H1 (cell line): Measurements from ENCODE around the gene RELT. TPM values are rescaled to one million over a fixed set of nuclear protein-coding genes. Genes with fewer than 3 reads are reported as not detected.

Source experiments
- CTCF ChIA-PET: fragments of 300-600 bp; sonication (Branson Sonifier 250); formaldehyde crosslinking; loops from one replicate; lab custom pipeline; 2021; ENCODE audit not compliant: partially characterized antibody; lab: Charles Lee
- POLR2A ChIA-PET: fragments of 300-600 bp; sonication (Branson Sonifier 250); formaldehyde crosslinking; loops from one replicate; lab custom pipeline; 2021; ENCODE audit warnings: inconsistent platforms; ENCODE audit not compliant: partially characterized antibody; lab: Charles Lee
- DNase-seq, 2 experiments: peaks; one replicate each; pipeline versions ENCODE4 v3.0.0 to v3.0.0-alpha.2; 2010 to 2022; ENCODE audit warnings: low spot score in 2 of 2, low read depth in 1 of 2, mixed read lengths in 1 of 2
- FAIRE-seq: peaks from 2 replicates; lab custom pipeline; 2011; peaks lifted over from hg19 to GRCh38; lab: Jason Lieb, UNC
- H2AFZ ChIP-seq: 2 replicates; pipeline ENCODE4 v1.8.1; 2012; ENCODE audit warnings: low read length, inconsistent platforms
- H2AK5ac ChIP-seq: 2 replicates; pipeline ENCODE4 v1.6.1; 2013; ENCODE audit warnings: low read depth, low read length
- H2BK120ac ChIP-seq: replicated peaks from 2 replicates; pipeline ENCODE3; 2013; ENCODE audit warnings: low read depth, low read length, inconsistent platforms
- H2BK12ac ChIP-seq: 2 replicates; pipeline ENCODE4 v1.6.1; 2013; ENCODE audit warnings: low read depth, low read length
- H2BK15ac ChIP-seq: 2 replicates; pipeline ENCODE4 v1.6.1; 2013; ENCODE audit warnings: low read length
- H2BK20ac ChIP-seq: 2 replicates; pipeline ENCODE4 v1.6.1; 2013; ENCODE audit warnings: low read length
- H2BK5ac ChIP-seq: 2 replicates; pipeline ENCODE4 v1.6.1; 2013; ENCODE audit warnings: low read depth, low read length
- H3K14ac ChIP-seq: 2 replicates; pipeline ENCODE4 v1.6.1; 2013; ENCODE audit warnings: inconsistent platforms; ENCODE audit not compliant: insufficient read length
- H3K18ac ChIP-seq: 2 replicates; pipeline ENCODE4 v1.6.1; 2013; ENCODE audit warnings: low read length; ENCODE audit errors: extremely low read depth
- H3K23ac ChIP-seq: 2 replicates; pipeline ENCODE4 v1.6.1; 2013; ENCODE audit warnings: inconsistent platforms; ENCODE audit not compliant: insufficient read length
- H3K23me2 ChIP-seq: 2 replicates; pipeline ENCODE4 v1.6.1; 2013; ENCODE audit warnings: low read depth, low read length
- H3K27ac ChIP-seq: 2 replicates; pipeline ENCODE4 v1.6.1; 2011; ENCODE audit warnings: low read depth, low read length, inconsistent platforms
- H3K27me3 ChIP-seq, 4 experiments: replicated peaks in 1 of 4; 1 replicate in 1 of 4; 2 replicates in 3 of 4; pipeline versions ENCODE4 v1.6.1 to v1.8.1; 2011 to 2013; ENCODE audit warnings: low read length in 3 of 4, mild to moderate bottlenecking in 3 of 4, inconsistent platforms in 2 of 4, mixed read lengths in 2 of 4, moderate library complexity in 1 of 4; ENCODE audit not compliant: control insufficient read depth in 3 of 4, insufficient read depth in 3 of 4; ENCODE audit errors: extremely low read depth in 1 of 4
- H3K36me3 ChIP-seq, 4 experiments: 2 replicates each; pipeline versions ENCODE4 v1.6.1 to v1.8.1; 2011 to 2013; ENCODE audit warnings: mild to moderate bottlenecking in 4 of 4, low read length in 3 of 4, moderate library complexity in 2 of 4, control low read depth in 1 of 4, inconsistent platforms in 1 of 4; ENCODE audit not compliant: insufficient read depth in 4 of 4, control insufficient read depth in 2 of 4
- H3K4ac ChIP-seq: replicated peaks from 2 replicates; pipeline ENCODE3; 2013; ENCODE audit warnings: low read length, low read depth, mixed read lengths, inconsistent platforms; ENCODE audit not compliant: insufficient read length
- H3K4me1 ChIP-seq, 4 experiments: replicated peaks in 1 of 4; 1 replicate in 1 of 4; 2 replicates in 3 of 4; pipeline versions ENCODE4 v1.6.1 to v1.8.1; 2011 to 2013; ENCODE audit warnings: low read length in 3 of 4, inconsistent platforms in 2 of 4, mixed read lengths in 1 of 4; ENCODE audit not compliant: insufficient read depth in 4 of 4, control insufficient read depth in 3 of 4
- H3K4me2 ChIP-seq, 2 experiments: 2 replicates each; pipeline versions ENCODE4 v1.6.1 to v1.8.1; 2011 to 2013; ENCODE audit warnings: low read depth in 2 of 2, low read length in 2 of 2, control low read depth in 1 of 2, inconsistent platforms in 1 of 2, mild to moderate bottlenecking in 1 of 2; ENCODE audit not compliant: insufficient read depth in 1 of 2
- H3K4me3 ChIP-seq, 4 experiments: fragments of 200-600, 300-600 bp in 1 of 4; sonication (generic), shearing (Covaris generic), sonication (Bioruptor Twin) in 1 of 4; 2 replicates each; pipeline versions ENCODE4 v1.5.1 to v1.8.1; 2011 to 2016; ENCODE audit warnings: low read length in 4 of 4, low read depth in 3 of 4, control low read depth in 2 of 4, inconsistent platforms in 2 of 4, mild to moderate bottlenecking in 2 of 4, mixed read lengths in 1 of 4, moderate library complexity in 1 of 4; ENCODE audit not compliant: insufficient read depth in 2 of 4; ENCODE audit errors: extremely low read depth in 1 of 4
- H3K56ac ChIP-seq: replicated peaks from 2 replicates; pipeline ENCODE3; 2013; ENCODE audit warnings: low read depth, mild to moderate bottlenecking, mixed read lengths, low read length, inconsistent platforms; ENCODE audit not compliant: insufficient read length
- H3K79me1 ChIP-seq: 2 replicates; pipeline ENCODE4 v1.6.1; 2013; ENCODE audit warnings: low read depth, low read length, control low read depth
- H3K79me2 ChIP-seq, 2 experiments: 2 replicates each; pipeline versions ENCODE4 v1.6.1 to v1.8.1; 2012 to 2013; ENCODE audit warnings: low read length in 2 of 2, mild to moderate bottlenecking in 2 of 2, inconsistent platforms in 1 of 2; ENCODE audit not compliant: insufficient read depth in 2 of 2, control insufficient read depth in 1 of 2
- H3K9ac ChIP-seq, 4 experiments: replicated peaks in 1 of 4; 1 replicate in 1 of 4; 2 replicates in 3 of 4; pipeline versions ENCODE4 v1.6.1 to v1.8.1; 2011 to 2013; ENCODE audit warnings: low read depth in 3 of 4, low read length in 3 of 4, control low read depth in 2 of 4, mild to moderate bottlenecking in 2 of 4, moderate library complexity in 2 of 4, inconsistent platforms in 1 of 4; ENCODE audit errors: extremely low read depth in 1 of 4
- H3K9me3 ChIP-seq, 2 experiments: 2 replicates each; pipeline versions ENCODE4 v1.6.1 to v1.8.1; 2012 to 2013; ENCODE audit warnings: mild to moderate bottlenecking in 2 of 2, moderate library complexity in 2 of 2, control low read depth in 1 of 2, inconsistent platforms in 1 of 2, low read depth in 1 of 2, low read length in 1 of 2, mixed read lengths in 1 of 2; ENCODE audit not compliant: insufficient read depth in 2 of 2
- H4K20me1 ChIP-seq, 2 experiments: replicated peaks in 1 of 2; 2 replicates each; pipeline versions ENCODE3 to v1.8.1; 2011 to 2013; ENCODE audit warnings: inconsistent platforms in 2 of 2, low read length in 2 of 2, mild to moderate bottlenecking in 1 of 2; ENCODE audit not compliant: insufficient read depth in 2 of 2, control insufficient read depth in 1 of 2
- H4K5ac ChIP-seq: 2 replicates; pipeline ENCODE4 v1.6.1; 2013; ENCODE audit warnings: low read length, low read depth, mixed read lengths, inconsistent platforms; ENCODE audit not compliant: insufficient read length
- H4K8ac ChIP-seq: 2 replicates; pipeline ENCODE4 v1.8.0; 2013; ENCODE audit warnings: mild to moderate bottlenecking, moderate library complexity, low read length, inconsistent platforms; ENCODE audit not compliant: insufficient read depth; ENCODE audit errors: extremely low read depth
- H4K91ac ChIP-seq: replicated peaks from 2 replicates; pipeline ENCODE3; 2013; ENCODE audit warnings: low read length, mixed read lengths, inconsistent platforms; ENCODE audit not compliant: insufficient read length
- CEBPB ChIP-seq: IDR thresholded peaks from 2 replicates; pipeline ENCODE4 v1.6.1; 2012; ENCODE audit warnings: low read depth, low read length
- CREB1 ChIP-seq: IDR thresholded peaks from 2 replicates; pipeline ENCODE4 v1.6.1; 2012; ENCODE audit warnings: inconsistent platforms
- KDM4A ChIP-seq: IDR thresholded peaks from one replicate; pipeline ENCODE4 v1.7.1; 2012; ENCODE audit warnings: low read depth, mild to moderate bottlenecking, moderate library complexity, low read length, inconsistent platforms; ENCODE audit not compliant: severe bottlenecking
- POLR2AphosphoS5 ChIP-seq: IDR thresholded peaks from 2 replicates; pipeline ENCODE4 v1.6.1; 2011; ENCODE audit warnings: low read depth, low read length
- SP4 ChIP-seq: IDR thresholded peaks from 2 replicates; pipeline ENCODE4 v1.6.1; 2012; ENCODE audit warnings: low read length, inconsistent platforms
- SRF ChIP-seq: IDR thresholded peaks from 2 replicates; pipeline ENCODE4 v1.6.1; 2011; ENCODE audit warnings: mild to moderate bottlenecking, low read depth, low read length, moderate library complexity
- TEAD4 ChIP-seq: IDR thresholded peaks from 2 replicates; pipeline ENCODE4 v1.6.1; 2012; ENCODE audit warnings: low read depth, low read length, inconsistent platforms, mixed read lengths
- WGBS, 2 experiments: shearing (Covaris generic) in 1 of 2; methylation state at CpG; one replicate each; pipeline versions ENCODE4 v1.1.6 to v1.1.7; 2013 to 2015; ENCODE audit warnings: low lambda C conversion rate in 2 of 2, mixed read lengths in 2 of 2, inconsistent platforms in 1 of 2, low coverage in 1 of 2, missing lambda C conversion rate in 1 of 2; ENCODE audit not compliant: insufficient replicate concordance in 2 of 2, insufficient coverage in 1 of 2, insufficient read length in 1 of 2; ENCODE audit errors: extremely low coverage in 1 of 2, missing lambda C conversion rate in 1 of 2; 5-methylcytosine and 5-hydroxymethylcytosine counted together
- polyA plus RNA-seq, 7 experiments: library from polyadenylated mRNA; depleted of rRNA in 3 of 7; stranded (reverse) in 5 of 7; unstranded in 2 of 7; fragments of >200 nt in 5 of 7; fragments of 200-250 nt in 2 of 7; gene quantifications; 1 replicate in 5 of 7; 2 replicates in 1 of 7; 4 replicates in 1 of 7; pipeline versions ENCODE4 v1.2.1 to v1.2.3, GENCODE V29; 2011 to 2013; ENCODE audit warnings: missing spikeins in 2 of 7, mixed read lengths in 2 of 7
- total RNA-seq: library from RNA; stranded (reverse); fragmentation: NEBNext Ultra II Directional; extraction: Animal tissue kit (Norgen Biotek cat#: 25700); gene quantifications from 2 replicates; pipeline ENCODE4 v1.2.1, GENCODE V29; 2021

The RELT gene
- total and polyA plus RNA-seq, 2 of the 8 experiments (the other 6 are each of a cell fraction or from before 2014, with no cell fraction given) = 3.4 to 5.7 TPM

DNA sequence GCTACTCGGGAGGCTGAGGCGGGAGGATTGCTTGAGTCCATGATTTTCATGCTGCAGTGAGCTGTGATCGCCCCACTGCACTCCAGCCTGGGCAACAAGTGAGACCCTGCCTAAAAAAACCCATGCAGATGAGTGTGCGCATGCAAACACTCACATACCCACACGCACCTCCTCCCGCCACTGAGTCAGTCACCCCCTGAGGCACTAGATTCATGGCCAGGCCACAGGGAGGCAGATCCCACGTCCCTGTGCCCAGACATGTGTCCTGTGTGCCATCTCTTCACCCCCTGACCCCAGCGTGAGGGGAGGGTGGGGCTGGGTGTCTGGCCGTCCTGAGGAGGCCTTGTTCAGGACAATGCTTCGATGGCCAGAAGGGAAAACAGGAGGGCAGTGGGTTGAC lies 15.5 kb downstream of the RELT start:
- H3K9ac ChIP-seq = no peak overlapping the region
- 91% methylated on average over 6 of the region's 10 CpGs; no CpG with 5 or more reads in 1 of the 2 experiments for WGBS, 2 experiments
- H3K27ac ChIP-seq = no peak overlapping the region
- no peak overlapping the region for H2BK12ac ChIP-seq
- no peak overlapping the region for H2AK5ac ChIP-seq
- ChIA-PET CTCF (interaction anchor here (0.7 to 59.1 kb wide), 7 partner anchors 22 to 269 kb away, joined by 3 to 1456 read pairs (median 14); no protein-coding TSS in a partner anchor), POLR2A (interaction anchor here (0.6 kb wide), 1 partner anchor 85 kb away, joined by 3 read pairs; no protein-coding TSS in a partner anchor)
- no peak overlapping the region for H4K5ac ChIP-seq
- H3K23ac ChIP-seq = no peak overlapping the region
- no peak overlapping the region for H3K18ac ChIP-seq
- no peaks in the 10 kb centered on the region for H3K27me3 ChIP-seq
- H3K56ac ChIP-seq = no peak overlapping the region
- H3K9me3 ChIP-seq = no peaks in the 10 kb centered on the region
- H4K91ac ChIP-seq = no peak overlapping the region
- no peaks in the 10 kb centered on the region for H3K23me2 ChIP-seq
- TF ChIP-seq TEAD4 = no peak
- TF ChIP-seq CEBPB = no peak
- TF ChIP-seq SRF = no peak
- no peak for TF ChIP-seq KDM4A
- TF ChIP-seq POLR2AphosphoS5 = no peak
- no peak for TF ChIP-seq SP4
- no peak for TF ChIP-seq CREB1
- peaks cover 0 to under 1% of the 10 kb centered on the region in 2 experiments; a peak in 1 of 4 replicates for H3K79me2 ChIP-seq
- FAIRE-seq (no peak), DNase-seq (no peak)
- H4K20me1 ChIP-seq = peaks cover 3 to 13% of the 10 kb centered on the region in 2 experiments
- H3K14ac ChIP-seq = no peak overlapping the region
- H3K79me1 ChIP-seq = no peaks in the 10 kb centered on the region
- H2BK15ac ChIP-seq = no peak overlapping the region
- no peaks in the 10 kb centered on the region for H3K36me3 ChIP-seq
- no peak overlapping the region for H2BK5ac ChIP-seq
- H3K4me2 ChIP-seq = no peak overlapping the region
- no peak overlapping the region for H4K8ac ChIP-seq
- H3K4me3 ChIP-seq = no peak overlapping the region
- H3K4ac ChIP-seq = no peak overlapping the region
- H2AFZ ChIP-seq = no peak overlapping the region
- H3K4me1 ChIP-seq = peaks cover 0 to 3% (median 0%) of the 10 kb centered on the region in 4 experiments; a peak in 2 of 7 replicates
- H2BK20ac ChIP-seq = no peak overlapping the region
- no peak overlapping the region for H2BK120ac ChIP-seq
